Neural progenitor cell (in vitro differentiated cells): ENCODE measurements around the gene REV3L.

ENCODE experiments used
- EZH2 ChIP-seq: fragments of 200-600 bp; sonication (generic); IDR thresholded peaks from 2 replicates; pipeline ENCODE4 v1.6.1; 2017; ENCODE audit warnings: antibody characterized with exemption, mild to moderate bottlenecking, moderate library complexity
- TF ChIP-seq, protein P1 (sequence below): fragments of 200-600 bp; sonication (generic); IDR thresholded peaks from 2 replicates; pipeline ENCODE4 v1.5.1; 2017; ENCODE audit warnings: antibody characterized with exemption, mild to moderate bottlenecking

DNA sequence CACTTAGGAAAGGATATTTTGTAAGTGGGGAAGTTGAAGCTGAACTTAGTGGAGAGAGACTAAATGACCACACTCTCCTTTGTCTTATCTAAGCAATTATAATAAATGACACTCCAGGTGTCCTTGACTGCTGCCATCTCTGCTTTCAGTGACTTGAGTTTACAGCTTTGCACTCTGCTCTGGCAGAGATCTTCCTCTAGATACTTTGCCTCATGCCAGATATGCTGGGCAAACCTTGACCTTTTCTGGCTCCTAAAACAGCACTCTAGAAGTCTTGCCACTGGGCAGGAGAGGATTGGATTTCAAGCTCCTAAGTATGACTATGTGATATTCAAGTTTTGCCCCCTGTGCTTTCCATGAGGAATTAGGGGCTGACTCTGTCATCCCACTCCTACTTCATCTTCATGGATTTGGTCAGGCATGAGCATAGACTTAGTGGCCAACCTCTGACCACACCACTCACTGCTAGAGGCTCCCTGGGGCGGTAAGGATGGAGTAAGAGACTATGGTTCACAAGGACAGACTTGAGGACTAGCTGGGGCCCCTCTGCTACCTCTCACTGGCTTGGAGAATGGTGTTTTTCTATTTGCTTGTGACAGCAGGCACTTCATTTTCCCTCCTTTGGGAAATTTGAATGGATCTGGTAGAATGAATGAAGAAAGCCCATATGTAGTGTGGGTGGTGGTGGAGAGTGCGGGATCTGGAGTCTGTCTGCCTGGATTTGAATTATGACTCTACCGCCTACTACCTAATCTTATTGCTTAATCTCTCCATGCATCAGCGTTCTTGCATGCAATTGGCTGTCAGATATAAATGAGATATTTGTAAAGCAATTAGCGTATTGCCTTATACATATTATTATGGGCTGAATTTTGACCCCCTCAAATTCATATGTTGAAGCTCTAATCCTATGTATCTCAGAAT lies 191.4 kb downstream of the REV3L start:
- TF ChIP-seq, protein P1, sequence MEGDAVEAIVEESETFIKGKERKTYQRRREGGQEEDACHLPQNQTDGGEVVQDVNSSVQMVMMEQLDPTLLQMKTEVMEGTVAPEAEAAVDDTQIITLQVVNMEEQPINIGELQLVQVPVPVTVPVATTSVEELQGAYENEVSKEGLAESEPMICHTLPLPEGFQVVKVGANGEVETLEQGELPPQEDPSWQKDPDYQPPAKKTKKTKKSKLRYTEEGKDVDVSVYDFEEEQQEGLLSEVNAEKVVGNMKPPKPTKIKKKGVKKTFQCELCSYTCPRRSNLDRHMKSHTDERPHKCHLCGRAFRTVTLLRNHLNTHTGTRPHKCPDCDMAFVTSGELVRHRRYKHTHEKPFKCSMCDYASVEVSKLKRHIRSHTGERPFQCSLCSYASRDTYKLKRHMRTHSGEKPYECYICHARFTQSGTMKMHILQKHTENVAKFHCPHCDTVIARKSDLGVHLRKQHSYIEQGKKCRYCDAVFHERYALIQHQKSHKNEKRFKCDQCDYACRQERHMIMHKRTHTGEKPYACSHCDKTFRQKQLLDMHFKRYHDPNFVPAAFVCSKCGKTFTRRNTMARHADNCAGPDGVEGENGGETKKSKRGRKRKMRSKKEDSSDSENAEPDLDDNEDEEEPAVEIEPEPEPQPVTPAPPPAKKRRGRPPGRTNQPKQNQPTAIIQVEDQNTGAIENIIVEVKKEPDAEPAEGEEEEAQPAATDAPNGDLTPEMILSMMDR: no peak
- no peak for TF ChIP-seq EZH2
